Cardiac fibroblast (primary cell): ENCODE data around the gene PGLYRP4.

Experiments
- DNase-seq, 2 donors: peaks; one replicate each; pipeline versions ENCODE4 v3.0.0 to v3.0.0-alpha.2; 2010; ENCODE audit warnings: low read depth in 2 of 2
- H3K4me3 ChIP-seq, 2 donors: replicated peaks in 1 of 2; 1 replicate in 1 of 2; 2 replicates in 1 of 2; pipeline ENCODE4 v1.5.1; 2011; ENCODE audit warnings: low read depth in 2 of 2, low read length in 2 of 2, mild to moderate bottlenecking in 2 of 2, moderate library complexity in 1 of 2
- CTCF ChIP-seq: IDR thresholded peaks from one replicate; pipeline ENCODE4 v1.5.1; 2011; ENCODE audit warnings: low read depth, mild to moderate bottlenecking, low read length, inconsistent platforms

The PGLYRP4 gene

GRCh38 chr1:153313288-153313687 is 35.4 kb downstream of the PGLYRP4 start:
- TF ChIP-seq CTCF = no peak
- DNase-seq = no peak
- no peak overlapping the region for H3K4me3 ChIP-seq

GRCh38 chr1:153312570-153313186 is 36.0 kb downstream of the PGLYRP4 start, which contains the start of gene PGLYRP3:
Gene PGLYRP3 (minus strand): TSS chr1:153312952. CDS start chr1:153310665, 2,287 bp downstream.
- no peak within 1 kb of the TSS for H3K4me3 ChIP-seq
- no peak for DNase-seq
- TF ChIP-seq CTCF = no peak

GRCh38 chr1:153310526-153310925 is 38.1 kb downstream of the PGLYRP4 start:
- H3K4me3 ChIP-seq = no peak overlapping the region
- no peak for DNase-seq
- no peak for TF ChIP-seq CTCF

- TF ChIP-seq CTCF = no peak
These were observed 39.2 kb downstream of the PGLYRP4 start for GRCh38 chr1:153309441-153309840.

GRCh38 chr1:153308540-153308939 is 40.1 kb downstream of the PGLYRP4 start:
- TF ChIP-seq CTCF = no peak
- H3K4me3 ChIP-seq = no peak overlapping the region
- DNase-seq = no peak

More at GRCh38 chr1:153309441-153309840, 39.2 kb downstream of the PGLYRP4 start:
- no peak overlapping the region for H3K4me3 ChIP-seq
- no peak for DNase-seq

- no peak overlapping the region for H3K4me3 ChIP-seq
- no peak for DNase-seq
- no peak for TF ChIP-seq CTCF
These were observed 41.4 kb downstream of the PGLYRP4 start for GRCh38 chr1:153307221-153307600.
